Uterus (tissue), 4 donors: ENCODE results near the gene SYTL5. TPM values are rescaled to one million over a fixed set of nuclear protein-coding genes. Genes with fewer than 3 reads are reported as not detected.

Source experiments
- DNase-seq, 2 donors: peaks; one replicate each; pipeline ENCODE4 v3.0.0-alpha.2; 2019 to 2020
- H3K27ac ChIP-seq, 2 donors: fragments of 200-600 bp; sonication (generic); 1 replicate in 1 of 2; 2 replicates in 1 of 2; pipeline ENCODE4 v1.5.1; 2016 to 2018
- H3K27me3 ChIP-seq, 2 donors: fragments of 200-600 bp; sonication (generic); one replicate each; pipeline ENCODE4 v1.5.1; 2018 to 2019; ENCODE audit warnings: control low read depth in 1 of 2
- H3K36me3 ChIP-seq, 2 donors: fragments of 200-600 bp; sonication (generic); one replicate each; pipeline ENCODE4 v1.5.1; 2019; ENCODE audit warnings: control low read depth in 1 of 2
- H3K4me1 ChIP-seq, 2 donors: fragments of 200-600 bp; sonication (generic); one replicate each; pipeline ENCODE4 v1.5.1; 2018 to 2019; ENCODE audit warnings: control low read depth in 1 of 2
- H3K4me3 ChIP-seq, 2 donors: fragments of 200-600 bp; sonication (generic); 1 replicate in 1 of 2; 2 replicates in 1 of 2; pipeline ENCODE4 v1.5.1; 2018 to 2019; ENCODE audit warnings: mild to moderate bottlenecking in 1 of 2
- H3K9me3 ChIP-seq, 2 donors: fragments of 200-600 bp; sonication (generic); one replicate each; pipeline ENCODE4 v1.5.1; 2019; ENCODE audit warnings: control low read depth in 1 of 2
- POLR2A ChIP-seq, 2 donors: fragments of 450-650 bp; IDR thresholded peaks; one replicate each; pipeline ENCODE4 v1.6.1; 2016; ENCODE audit warnings: antibody characterized with exemption in 2 of 2, mild to moderate bottlenecking in 1 of 2, moderate library complexity in 1 of 2
- intact Hi-C: fragments of 100-400 bp; cut with DNase I; formaldehyde crosslinking; loops from one replicate; pipeline ENCODE4 v1.15.1; 2023; ENCODE audit warnings: low total_unique reads
- total RNA-seq, 4 donors: library from RNA; depleted of rRNA in 3 of 4; stranded (reverse); fragments of >200 nt in 3 of 4; gene quantifications; one replicate each; pipeline versions ENCODE4 v1.1.0 to v1.2.4, GENCODE V29; 2014 to 2023
- TF ChIP-seq, protein P1 (sequence below), 4 experiments: fragments of 200-600 bp in 2 of 4; fragments of 450-650 bp in 2 of 4; sonication (generic) in 2 of 4; IDR thresholded peaks; one replicate each; pipeline ENCODE4 v1.5.1; 2016 to 2019; ENCODE audit warnings: antibody characterized with exemption in 4 of 4, mild to moderate bottlenecking in 2 of 4, moderate library complexity in 1 of 4
- donor health status: DM: yes; HTN: yes; CAD: no.

SYTL5 gene
- total RNA-seq, 4 donors from 2014 or later: under 0.01 to 3.1 (median 1.6) TPM

DNA sequence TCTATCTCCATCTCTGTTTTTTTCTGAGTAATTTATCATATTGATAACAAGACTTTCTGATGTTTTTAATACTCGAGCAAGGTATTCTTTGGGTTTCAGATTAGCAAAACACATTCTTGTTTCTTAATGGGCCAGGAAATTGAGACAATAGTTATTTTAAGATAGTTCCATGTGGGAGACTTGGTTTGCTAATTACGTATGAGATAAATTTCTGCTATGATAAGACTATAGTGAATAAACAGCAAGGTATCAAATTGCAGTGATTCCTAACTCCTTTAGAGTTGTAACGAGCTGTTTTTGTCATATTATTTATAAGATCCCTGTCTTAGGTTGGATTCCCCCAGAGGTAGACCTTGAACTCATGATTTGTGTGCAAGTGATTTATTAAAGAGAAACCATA lies 38.3 kb downstream of the SYTL5 start:
- TF ChIP-seq, protein P1, sequence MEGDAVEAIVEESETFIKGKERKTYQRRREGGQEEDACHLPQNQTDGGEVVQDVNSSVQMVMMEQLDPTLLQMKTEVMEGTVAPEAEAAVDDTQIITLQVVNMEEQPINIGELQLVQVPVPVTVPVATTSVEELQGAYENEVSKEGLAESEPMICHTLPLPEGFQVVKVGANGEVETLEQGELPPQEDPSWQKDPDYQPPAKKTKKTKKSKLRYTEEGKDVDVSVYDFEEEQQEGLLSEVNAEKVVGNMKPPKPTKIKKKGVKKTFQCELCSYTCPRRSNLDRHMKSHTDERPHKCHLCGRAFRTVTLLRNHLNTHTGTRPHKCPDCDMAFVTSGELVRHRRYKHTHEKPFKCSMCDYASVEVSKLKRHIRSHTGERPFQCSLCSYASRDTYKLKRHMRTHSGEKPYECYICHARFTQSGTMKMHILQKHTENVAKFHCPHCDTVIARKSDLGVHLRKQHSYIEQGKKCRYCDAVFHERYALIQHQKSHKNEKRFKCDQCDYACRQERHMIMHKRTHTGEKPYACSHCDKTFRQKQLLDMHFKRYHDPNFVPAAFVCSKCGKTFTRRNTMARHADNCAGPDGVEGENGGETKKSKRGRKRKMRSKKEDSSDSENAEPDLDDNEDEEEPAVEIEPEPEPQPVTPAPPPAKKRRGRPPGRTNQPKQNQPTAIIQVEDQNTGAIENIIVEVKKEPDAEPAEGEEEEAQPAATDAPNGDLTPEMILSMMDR (IDR thresholded peaks at IDR 0.05): no peak
- TF ChIP-seq POLR2A (IDR thresholded peaks at IDR 0.05): no peak
- Histone ChIP-seq H3K36me3 (no peaks in the 10 kb centered on the region), H3K27ac (no peak overlapping the region), H3K4me3 (no peak overlapping the region), H3K9me3 (no peaks in the 10 kb centered on the region), H3K4me1 (no peaks in the 10 kb centered on the region), H3K27me3 (peaks cover 0 to 6% of the 10 kb centered on the region in 2 donors)
- intact Hi-C loops: no loop called here
- no peak for DNase-seq

DNA sequence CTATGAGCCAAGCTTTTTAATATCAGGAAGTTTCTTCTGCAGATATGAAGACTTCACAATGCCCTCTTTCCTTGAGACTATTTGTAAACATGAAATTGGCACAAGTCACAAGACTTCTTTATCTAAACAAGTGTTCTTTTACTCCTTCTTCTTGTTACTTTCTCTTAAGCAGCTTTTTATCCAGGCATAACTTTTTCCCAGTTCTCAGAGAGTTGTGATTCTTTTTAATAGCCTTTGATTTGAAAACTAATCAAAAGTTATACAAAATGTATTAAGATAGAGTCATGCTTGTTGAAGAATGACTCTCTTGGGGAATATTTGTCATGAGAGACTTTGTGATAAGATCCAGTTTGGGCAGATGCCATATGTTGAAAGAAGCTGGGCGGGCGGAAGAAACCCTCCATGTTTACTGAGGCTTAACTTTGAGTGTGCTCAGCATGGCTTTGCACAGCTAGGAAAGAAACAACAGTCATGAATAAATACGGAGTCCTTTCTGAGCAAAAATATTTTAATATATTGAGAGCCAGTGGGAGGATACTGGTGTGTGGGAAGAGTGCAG lies 39.3 kb downstream of the SYTL5 start:
- Histone ChIP-seq H3K4me3 (no peak overlapping the region), H3K9me3 (no peaks in the 10 kb centered on the region), H3K27ac (no peak overlapping the region), H3K27me3 (peaks cover 0 to 6% of the 10 kb centered on the region in 2 donors), H3K36me3 (no peaks in the 10 kb centered on the region), H3K4me1 (no peaks in the 10 kb centered on the region)
- no peak for TF ChIP-seq POLR2A (IDR thresholded peaks at IDR 0.05)
- TF ChIP-seq, protein P1 (IDR thresholded peaks at IDR 0.05): no peak
- peak; percentile 20 to 28 for DNase-seq
- intact Hi-C loops: no loop called here

DNA sequence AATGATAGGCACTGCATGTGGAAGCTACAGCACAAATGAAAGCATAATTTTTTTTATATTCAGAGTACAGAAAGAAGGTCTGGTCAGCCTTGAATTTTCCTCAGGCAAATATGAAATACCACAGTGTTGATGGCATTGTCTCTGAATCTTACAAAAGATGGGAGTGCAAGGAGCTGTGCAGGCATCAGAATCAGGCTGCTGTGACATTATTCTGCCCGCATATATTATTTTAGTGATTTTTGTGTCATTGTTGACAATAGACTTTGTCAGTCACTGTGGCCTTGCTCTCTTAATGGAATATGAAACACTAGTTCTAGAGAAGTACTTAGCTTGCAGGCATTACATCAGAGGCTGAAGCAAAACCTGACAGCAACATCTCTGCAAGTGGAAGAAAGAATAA lies 42.5 kb downstream of the SYTL5 start:
- intact Hi-C loops: no loop called here
- Histone ChIP-seq H3K4me1 (no peaks in the 10 kb centered on the region), H3K9me3 (no peaks in the 10 kb centered on the region), H3K27ac (no peak overlapping the region), H3K36me3 (no peaks in the 10 kb centered on the region), H3K4me3 (no peak overlapping the region), H3K27me3 (no peaks in the 10 kb centered on the region)
- no peak for DNase-seq
- TF ChIP-seq, protein P1 (IDR thresholded peaks at IDR 0.05): no peak
- TF ChIP-seq POLR2A (IDR thresholded peaks at IDR 0.05): no peak

DNA sequence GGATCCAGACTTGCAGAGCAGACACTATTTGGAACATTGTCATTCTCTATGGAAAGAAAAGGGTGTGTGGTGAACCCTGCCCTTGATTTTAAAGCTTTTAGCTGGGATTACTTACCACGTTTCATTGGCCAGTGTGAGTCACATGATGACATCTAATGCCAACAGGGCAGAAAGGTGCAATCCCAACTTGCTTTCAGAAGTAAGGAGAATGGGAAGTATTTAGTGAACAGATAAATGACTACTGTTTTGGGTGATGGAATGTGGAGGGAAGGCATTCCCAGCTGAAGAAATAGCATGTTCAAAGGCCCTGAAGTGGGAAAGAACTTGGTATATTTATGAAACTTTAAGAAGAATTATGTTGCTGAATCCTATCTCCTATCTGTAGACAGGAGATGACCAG lies 44.5 kb downstream of the SYTL5 start:
- no peaks in the 10 kb centered on the region for H3K27me3 ChIP-seq
- H3K9me3 ChIP-seq: no peaks in the 10 kb centered on the region
- no peak for DNase-seq
- intact Hi-C loops: no loop called here
- no peak overlapping the region for H3K4me3 ChIP-seq
- TF ChIP-seq, protein P1 (IDR thresholded peaks at IDR 0.05): no peak
- no peak for TF ChIP-seq POLR2A (IDR thresholded peaks at IDR 0.05)
- H3K27ac ChIP-seq: no peak overlapping the region
- H3K4me1 ChIP-seq: no peaks in the 10 kb centered on the region
- H3K36me3 ChIP-seq: no peaks in the 10 kb centered on the region

DNA sequence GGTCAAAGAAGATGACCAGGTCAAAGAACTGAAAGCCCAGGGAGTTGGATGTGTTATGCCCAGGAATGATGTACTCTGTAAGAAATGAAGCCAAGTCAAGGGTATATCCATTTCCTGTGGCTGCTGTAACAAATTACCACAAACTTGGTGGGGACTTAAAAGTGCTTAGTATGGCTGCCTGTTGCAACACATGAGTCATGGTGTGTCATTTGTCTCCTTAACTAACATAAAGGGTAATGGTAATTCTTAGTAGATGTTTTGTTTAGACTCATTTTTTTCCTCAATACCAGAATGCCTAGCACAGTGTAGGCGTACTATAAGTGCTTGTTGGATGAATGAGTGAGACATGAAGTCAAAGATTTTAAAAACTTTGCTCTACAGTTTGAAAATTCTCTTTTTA lies 45.7 kb downstream of the SYTL5 start:
- Histone ChIP-seq H3K9me3 (no peaks in the 10 kb centered on the region), H3K27ac (no peak overlapping the region), H3K4me1 (no peaks in the 10 kb centered on the region), H3K36me3 (no peaks in the 10 kb centered on the region), H3K27me3 (no peaks in the 10 kb centered on the region), H3K4me3 (no peak overlapping the region)
- TF ChIP-seq POLR2A (IDR thresholded peaks at IDR 0.05): no peak
- intact Hi-C loops: no loop called here
- no peak for DNase-seq
